Spinal cord (tissue), 10 donors: Measurements from ENCODE around the gene XBP1. TPM values are rescaled to one million over a fixed set of nuclear protein-coding genes. Genes with fewer than 3 reads are reported as not detected.
"Not testable (repeated sequence)": the region's sequence is repeated elsewhere in the genome, so short reads cannot be mapped to it uniquely, and the experiment has no call there.

Source experiments
- DNase-seq, 6 donors: peaks; one replicate each; pipeline versions ENCODE4 v3.0.0 to v3.0.0-alpha.2; 2013 to 2015; ENCODE audit warnings: low spot score in 6 of 6, low read depth in 4 of 6
- H3K27ac ChIP-seq: one replicate; pipeline ENCODE4 v1.5.1; 2013; ENCODE audit warnings: low read depth, low read length, control low read depth
- H3K27me3 ChIP-seq: one replicate; pipeline ENCODE4 v1.6.1; 2013; ENCODE audit warnings: low read length; ENCODE audit not compliant: control insufficient read depth, insufficient read depth
- H3K36me3 ChIP-seq: one replicate; pipeline ENCODE4 v1.6.1; 2013; ENCODE audit warnings: low read length; ENCODE audit not compliant: control insufficient read depth, insufficient read depth
- H3K4me1 ChIP-seq: one replicate; pipeline ENCODE4 v1.6.1; 2013; ENCODE audit warnings: low read length; ENCODE audit not compliant: control insufficient read depth, insufficient read depth
- H3K4me3 ChIP-seq: one replicate; pipeline ENCODE4 v1.5.1; 2013; ENCODE audit warnings: low read depth, low read length, control low read depth
- H3K9me3 ChIP-seq: one replicate; pipeline ENCODE4 v1.6.1; 2013; ENCODE audit warnings: low read length; ENCODE audit not compliant: control insufficient read depth, insufficient read depth
- WGBS: methylation state at CpG from one replicate; pipeline ENCODE4 v1.1.5; 2013; ENCODE audit warnings: missing lambda C conversion rate; ENCODE audit not compliant: insufficient coverage; 5-methylcytosine and 5-hydroxymethylcytosine counted together
- polyA plus RNA-seq, 2 donors: library from polyadenylated mRNA; unstranded; fragments of 120-200 nt; gene quantifications; one replicate each; pipeline ENCODE4 v1.2.1, GENCODE V29; 2013; ENCODE audit not compliant: insufficient read length in 2 of 2
- total RNA-seq, 2 donors: library from RNA; depleted of rRNA in 1 of 2; stranded (reverse); fragments of 120-200 nt in 1 of 2; fragments of >200 nt in 1 of 2; gene quantifications; one replicate each; pipeline versions ENCODE4 v1.2.3 to v1.2.4, GENCODE V29; 2013 to 2014
- donor health status: healthy.

The XBP1 gene
- total and polyA plus RNA-seq, 4 donors, result 49.2 to 105 (median 65.8) TPM

GRCh38 chr22:28773461-28773867, 26.9 kb downstream of the XBP1 start:
- H3K4me1 ChIP-seq, result peaks cover 10% of the 10 kb centered on the region
- no peak for DNase-seq

DNA sequence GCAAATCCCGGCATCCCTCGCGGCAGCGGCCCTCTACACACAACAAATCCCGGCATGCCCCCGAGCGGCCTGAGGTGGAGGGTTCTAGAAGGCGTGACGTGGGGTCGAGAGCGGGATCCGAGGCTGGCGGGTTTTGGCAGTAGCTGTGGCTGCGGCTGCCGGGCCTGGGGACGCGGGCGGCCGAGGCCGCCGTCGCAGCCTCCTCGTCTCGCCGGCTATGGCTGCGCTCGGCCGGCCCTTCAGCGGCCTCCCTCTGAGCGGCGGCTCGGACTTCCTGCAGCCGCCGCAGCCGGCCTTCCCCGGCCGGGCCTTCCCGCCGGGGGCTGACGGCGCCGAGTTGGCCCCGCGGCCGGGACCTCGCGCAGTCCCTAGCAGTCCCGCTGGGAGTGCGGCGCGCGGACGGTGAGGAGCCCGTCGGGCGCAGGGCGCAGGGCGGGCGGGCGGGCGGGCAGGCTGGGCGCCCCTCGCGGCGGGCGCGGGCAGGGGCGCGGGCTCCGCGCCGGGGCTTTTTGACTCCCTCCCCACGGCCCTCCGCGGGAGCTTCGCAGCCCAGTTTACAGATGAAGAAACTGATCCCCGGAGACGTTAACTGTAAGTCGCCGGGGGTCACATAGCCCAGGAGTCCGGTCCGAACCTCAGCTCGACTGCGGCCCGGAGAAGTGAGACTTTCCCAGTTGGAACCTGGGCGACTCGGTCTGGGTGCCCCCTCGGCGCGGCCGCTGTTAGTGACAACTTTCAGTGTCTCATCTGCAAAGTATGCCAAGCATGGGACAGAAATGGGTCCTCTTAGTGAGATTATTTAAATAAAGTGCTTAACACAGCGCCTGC, 27.5 kb downstream of the XBP1 start, which contains the start of gene CCDC117:
CCDC117 (plus strand) TSS at position 63 of the 828 bp plus-strand sequence; CDS start at position 218, 155 bp downstream.
- under 1% methylated on average over 92 of the region's 92 CpGs for WGBS
- no peaks in the 10 kb centered on the region for H3K9me3 ChIP-seq
- peak; percentile 82 to 99 (median 91) for DNase-seq
- peaks cover 32% of the 10 kb centered on the region for H3K36me3 ChIP-seq
- peak within 1 kb of the TSS; percentile 58 for H3K4me3 ChIP-seq
- peaks cover 10% of the 10 kb centered on the region for H3K4me1 ChIP-seq
- peak within 1 kb of the TSS; percentile 89 for H3K27ac ChIP-seq
- no peaks in the 10 kb centered on the region for H3K27me3 ChIP-seq

More at GRCh38 chr22:28773461-28773867, 26.9 kb downstream of the XBP1 start:
- no peaks in the 10 kb centered on the region for H3K9me3 ChIP-seq
- WGBS, result 17% methylated on average over 5 of the region's 10 CpGs
- H3K4me3 ChIP-seq, result peak overlapping the region; percentile 58
- H3K27ac ChIP-seq, result peak overlapping the region; percentile 89
- peaks cover 37% of the 10 kb centered on the region for H3K36me3 ChIP-seq
- no peaks in the 10 kb centered on the region for H3K27me3 ChIP-seq

DNA sequence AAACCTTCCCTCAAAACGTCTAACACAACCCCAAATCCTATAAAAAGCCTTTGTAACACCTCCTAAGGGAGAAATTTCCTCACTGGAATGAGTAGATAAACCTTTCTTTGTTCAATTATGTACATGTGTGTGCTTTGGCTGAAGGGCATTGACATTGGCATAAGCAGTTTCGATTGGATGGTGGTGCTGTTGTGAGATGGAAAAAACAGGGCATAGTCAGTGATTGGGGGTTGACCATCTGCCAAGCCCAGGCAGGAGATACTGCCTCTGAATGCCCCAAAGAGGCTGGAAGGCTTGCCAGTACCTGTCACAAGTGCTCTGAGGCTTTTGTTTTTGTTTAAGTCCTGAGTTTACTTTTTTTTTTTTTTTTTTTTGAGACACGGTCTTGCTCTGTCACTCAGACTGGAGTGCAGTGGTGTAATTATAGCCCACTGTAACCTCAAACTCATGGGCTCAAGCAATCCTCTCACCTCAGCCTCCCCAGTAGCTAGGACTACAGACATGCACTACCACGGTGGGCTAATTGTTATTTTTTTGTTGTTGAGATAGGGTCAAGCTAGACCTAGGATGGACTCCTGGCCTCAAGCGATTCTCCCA, 29.1 kb downstream of the XBP1 start:
- peaks cover 17% of the 10 kb centered on the region for H3K36me3 ChIP-seq
- no peaks in the 10 kb centered on the region for H3K9me3 ChIP-seq
- H3K4me3 ChIP-seq, result no peak overlapping the region
- H3K27me3 ChIP-seq, result no peaks in the 10 kb centered on the region
- H3K27ac ChIP-seq, result no peak overlapping the region
- DNase-seq, result peak in 2 of 6 donors; percentile 7 to 42
- H3K4me1 ChIP-seq, result peaks cover 10% of the 10 kb centered on the region
- WGBS, result 67% methylated on average over 1 of the region's 5 CpGs

DNA sequence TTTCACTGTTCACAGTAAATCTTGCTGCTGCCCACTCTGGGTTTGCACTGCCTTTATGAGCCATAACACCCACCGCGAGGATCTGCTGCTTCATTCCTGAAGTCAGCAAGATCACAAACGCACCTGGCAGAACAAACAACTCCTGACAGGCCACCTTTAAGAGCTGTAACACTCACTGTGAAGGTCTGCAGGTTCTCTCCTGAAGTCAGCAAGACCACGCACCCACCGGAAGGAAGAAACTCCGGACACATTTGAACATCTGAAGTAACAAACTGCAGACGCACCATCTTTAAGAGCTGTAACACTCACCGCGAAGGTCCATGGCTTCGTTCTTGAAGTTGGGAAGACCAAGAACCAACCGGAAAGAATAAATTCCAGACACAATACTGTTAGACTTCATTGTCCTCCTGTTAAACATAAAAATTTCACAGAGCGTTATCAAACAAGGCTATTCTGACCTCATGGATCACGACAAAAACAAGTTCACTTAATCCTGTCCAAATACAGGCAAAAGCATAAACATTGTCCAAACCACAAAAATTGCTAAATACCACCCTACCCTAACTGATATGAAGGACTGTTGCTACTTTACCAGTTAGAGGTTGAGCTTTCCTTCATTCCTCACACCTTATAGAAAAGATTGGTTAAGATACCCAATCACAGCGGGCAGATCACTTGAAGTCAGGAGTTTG, 30.8 kb downstream of the XBP1 start:
- Histone ChIP-seq H3K27ac (no peak overlapping the region), H3K27me3 (no peaks in the 10 kb centered on the region), H3K36me3 (peaks cover 5% of the 10 kb centered on the region), H3K4me3 (no peak overlapping the region), H3K4me1 (peaks cover 10% of the 10 kb centered on the region), H3K9me3 (no peaks in the 10 kb centered on the region)
- no peak for DNase-seq
- WGBS, result 95% methylated on average over 12 of the region's 14 CpGs

DNA sequence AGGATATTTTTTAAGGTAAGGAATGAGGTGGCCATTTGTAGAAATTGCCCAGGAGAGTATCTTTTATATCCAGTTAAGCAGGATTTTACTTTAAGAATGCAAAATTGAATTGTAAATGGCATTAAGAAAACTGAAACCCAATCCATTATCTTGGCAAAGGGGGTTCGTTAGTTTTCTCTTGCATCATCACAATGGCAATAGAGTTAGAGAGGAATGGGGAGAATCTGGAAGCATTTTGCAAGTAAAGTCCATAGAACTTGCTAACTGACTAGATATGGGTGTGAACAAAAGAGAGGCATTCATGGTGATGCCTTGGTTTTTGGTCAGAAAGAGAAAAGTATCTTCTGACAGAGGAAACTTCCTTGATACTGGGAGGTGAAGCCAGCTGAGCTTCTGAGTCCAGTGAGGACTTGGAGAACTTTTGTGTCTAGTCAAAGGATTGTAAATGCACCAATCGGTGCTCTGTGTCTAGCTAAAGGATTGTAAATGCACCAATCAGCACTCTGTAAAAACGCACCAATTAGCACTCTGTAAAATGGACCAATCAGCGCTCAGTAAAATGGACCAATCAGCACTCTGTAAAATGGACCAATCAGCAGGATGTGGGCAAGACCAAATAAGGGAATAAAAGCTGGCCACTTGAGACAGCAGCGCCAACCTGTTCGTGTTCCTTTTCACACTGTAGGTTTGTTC, 31.5 kb downstream of the XBP1 start:
- H3K36me3 ChIP-seq, result peaks cover 1% of the 10 kb centered on the region
- H3K27me3 ChIP-seq, result no peaks in the 10 kb centered on the region
- no peak overlapping the region for H3K4me3 ChIP-seq
- WGBS, result 100% methylated on average over 4 of the region's 6 CpGs
- H3K9me3 ChIP-seq, result no peaks in the 10 kb centered on the region
- peaks cover 5% of the 10 kb centered on the region for H3K4me1 ChIP-seq
- no peak for DNase-seq
- no peak overlapping the region for H3K27ac ChIP-seq

DNA sequence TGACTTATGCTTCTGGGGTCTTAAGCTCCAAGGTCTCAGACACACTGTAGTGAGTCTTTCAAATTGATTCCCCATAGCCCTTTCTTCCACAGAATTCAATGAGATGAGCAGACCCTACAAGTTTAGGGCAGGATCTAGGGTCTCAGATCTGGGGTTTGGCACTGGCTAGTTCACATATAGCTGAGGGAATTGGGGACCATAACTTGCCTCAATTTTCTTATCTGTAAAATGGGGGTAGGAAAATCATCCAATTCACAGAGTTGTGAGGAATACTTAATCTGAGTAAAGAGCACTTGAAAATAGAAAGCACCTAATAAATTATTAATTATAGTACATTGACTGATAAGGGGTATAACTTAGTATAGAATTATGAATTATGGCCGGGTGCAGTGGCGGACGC, 33.7 kb downstream of the XBP1 start:
- no peak for DNase-seq
- 73% methylated on average over 3 of the region's 3 CpGs for WGBS
- Histone ChIP-seq H3K4me1 (no peaks in the 10 kb centered on the region), H3K36me3 (no peaks in the 10 kb centered on the region), H3K9me3 (no peaks in the 10 kb centered on the region), H3K4me3 (no peak overlapping the region), H3K27ac (no peak overlapping the region), H3K27me3 (no peaks in the 10 kb centered on the region)

GRCh38 chr22:28762000-28762399, 38.4 kb downstream of the XBP1 start:
- H3K27ac ChIP-seq, H3K27me3 ChIP-seq, H3K36me3 ChIP-seq, DNase-seq, H3K9me3 ChIP-seq, H3K4me3 ChIP-seq, H3K4me1 ChIP-seq: not testable (repeated sequence)
- WGBS, result 94% methylated on average over 4 of the region's 4 CpGs

GRCh38 chr22:28761449-28761755, 39.0 kb downstream of the XBP1 start:
- Histone ChIP-seq H3K27me3 (no peaks in the 10 kb centered on the region), H3K4me3 (no peak overlapping the region), H3K36me3 (no peaks in the 10 kb centered on the region), H3K27ac (no peak overlapping the region), H3K4me1 (peaks cover 3% of the 10 kb centered on the region), H3K9me3 (no peaks in the 10 kb centered on the region)
- no peak for DNase-seq
- WGBS, result 88% methylated on average over 6 of the region's 10 CpGs

- no peak overlapping the region for H3K27ac ChIP-seq
- no CpG with 5 or more reads among the region's 3 CpGs for WGBS
- H3K27me3 ChIP-seq, result no peaks in the 10 kb centered on the region
- peaks cover 3% of the 10 kb centered on the region for H3K4me1 ChIP-seq
- no peaks in the 10 kb centered on the region for H3K9me3 ChIP-seq
- no peak overlapping the region for H3K4me3 ChIP-seq
- DNase-seq, result peak in 2 of 6 donors; percentile 22 to 60
- no peaks in the 10 kb centered on the region for H3K36me3 ChIP-seq
These were observed 40.4 kb downstream of the XBP1 start for GRCh38 chr22:28759861-28760560.
